Skeletal muscle cell (primary cell): ENCODE data around the gene TEAD3.
"Not testable (repeated sequence)": the region's sequence is repeated elsewhere in the genome, so short reads cannot be mapped to it uniquely, and the experiment has no call there.

Source experiments
- DNase-seq: peaks from one replicate; pipeline ENCODE4 v3.0.0-alpha.2; 2010; ENCODE audit warnings: low read depth
- H3K4me3 ChIP-seq: 2 replicates; pipeline ENCODE4 v1.5.1; 2011; ENCODE audit warnings: low read depth, mild to moderate bottlenecking, control low read depth, low read length, moderate library complexity

The TEAD3 gene

DNA sequence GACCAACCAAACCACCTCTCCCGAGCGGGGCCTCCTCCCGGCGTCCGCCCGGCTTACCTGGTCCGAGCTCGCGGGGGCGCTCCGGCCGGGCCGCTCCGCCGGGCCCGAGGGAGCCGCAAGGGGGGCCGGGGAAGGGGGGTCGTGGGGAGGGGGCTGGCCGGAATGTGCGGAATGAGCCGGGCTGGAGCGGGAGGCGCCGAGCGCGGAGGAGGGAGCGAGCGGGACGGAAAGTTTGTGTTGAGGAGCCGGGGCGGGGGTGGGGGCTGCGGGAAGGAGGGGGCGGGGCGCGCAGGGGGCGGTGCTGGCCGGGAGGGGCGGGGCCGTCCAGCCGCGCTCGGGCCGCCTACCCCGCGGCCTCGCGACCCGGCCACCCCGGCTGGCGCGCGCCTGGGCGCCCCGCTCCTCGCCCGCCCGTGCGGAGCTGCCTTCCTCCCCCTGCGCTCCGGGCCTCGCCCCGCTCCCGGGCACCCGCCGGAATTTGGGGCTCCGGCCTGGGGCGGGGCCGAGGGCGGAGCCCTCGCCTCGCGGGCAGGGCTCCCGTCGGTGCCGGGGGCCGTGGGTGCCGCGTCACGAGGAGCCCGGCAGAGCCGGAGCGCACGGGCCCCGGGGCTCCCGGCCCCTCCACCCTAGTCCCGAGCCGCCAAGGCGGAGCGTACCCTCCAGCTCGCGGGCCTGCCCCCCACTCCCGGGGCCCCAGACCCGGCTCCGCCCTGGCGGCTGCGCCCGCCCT lies at the start of gene TEAD3:
Gene TEAD3 (minus strand): TSS at position 239 of the 730 bp plus-strand sequence.
- DNase-seq: no peak
- peak within 1 kb of the TSS; percentile 68 for H3K4me3 ChIP-seq

DNA sequence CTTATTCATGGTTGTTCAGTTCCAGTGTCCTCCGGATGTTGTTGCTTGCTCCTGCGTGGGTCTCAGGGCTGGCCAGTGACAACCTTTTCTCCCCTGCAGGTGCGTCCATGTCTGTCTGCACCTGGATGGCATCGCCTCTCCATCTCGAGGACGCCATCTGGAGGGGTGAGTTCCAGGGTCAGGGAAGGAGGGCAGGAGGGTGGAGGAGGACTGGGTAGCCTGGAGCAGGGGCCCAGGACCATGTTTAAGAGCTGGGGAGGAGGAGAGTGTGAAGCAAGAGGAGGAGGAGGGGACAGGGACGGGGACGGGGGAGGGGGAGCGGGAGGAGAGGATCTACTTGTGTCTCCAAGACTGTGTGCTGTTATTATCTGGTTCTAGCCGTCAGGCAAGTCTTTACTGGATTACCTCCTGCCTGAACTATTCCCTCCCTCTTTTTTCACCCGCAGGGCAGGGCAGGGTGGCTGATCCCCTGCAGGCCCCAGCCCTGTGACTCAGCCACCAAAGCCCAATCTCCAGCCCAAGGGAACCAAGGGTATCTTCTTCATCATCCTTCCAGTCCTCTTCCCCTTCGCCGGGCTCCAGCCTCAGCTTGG lies 48.0 kb upstream of the TEAD3 start:
- no peak for DNase-seq
- no peak overlapping the region for H3K4me3 ChIP-seq

DNA sequence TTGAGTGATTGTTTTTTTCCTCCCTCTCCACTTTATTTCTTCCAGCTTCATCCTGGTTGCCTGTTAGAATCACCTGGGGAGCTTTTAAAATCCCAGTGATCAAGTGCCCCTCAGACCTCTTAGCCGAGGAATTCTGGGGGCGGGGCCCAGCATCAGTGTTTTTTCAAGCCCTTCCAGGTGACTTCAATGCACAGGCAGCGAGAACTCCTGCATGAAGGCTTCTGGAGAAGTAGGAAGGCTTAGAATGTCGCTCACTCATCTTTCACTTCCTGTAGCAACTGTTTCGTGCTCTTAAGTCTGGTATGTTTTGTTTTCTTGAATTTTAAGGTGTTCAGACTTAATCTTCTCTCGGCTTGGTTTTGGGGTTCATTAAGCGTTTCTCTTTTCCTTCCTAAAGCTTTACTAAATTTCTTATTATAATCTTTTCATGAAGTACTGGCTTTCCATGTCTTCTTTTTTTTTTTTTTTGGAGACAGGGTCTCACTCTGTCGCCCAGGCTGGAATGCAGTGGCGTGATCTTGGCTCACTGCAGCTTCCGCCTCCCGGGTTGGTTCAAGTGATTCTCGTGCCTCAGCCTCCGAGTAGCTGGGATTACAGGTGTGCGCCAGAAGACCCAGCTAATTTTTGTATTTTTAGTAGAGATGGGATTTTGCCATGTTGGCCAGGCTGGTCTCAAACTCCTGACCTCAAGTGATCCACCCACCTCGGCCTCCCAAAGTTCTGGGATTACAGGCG lies 46.7 kb upstream of the TEAD3 start:
- H3K4me3 ChIP-seq: no peak overlapping the region
- no peak for DNase-seq

DNA sequence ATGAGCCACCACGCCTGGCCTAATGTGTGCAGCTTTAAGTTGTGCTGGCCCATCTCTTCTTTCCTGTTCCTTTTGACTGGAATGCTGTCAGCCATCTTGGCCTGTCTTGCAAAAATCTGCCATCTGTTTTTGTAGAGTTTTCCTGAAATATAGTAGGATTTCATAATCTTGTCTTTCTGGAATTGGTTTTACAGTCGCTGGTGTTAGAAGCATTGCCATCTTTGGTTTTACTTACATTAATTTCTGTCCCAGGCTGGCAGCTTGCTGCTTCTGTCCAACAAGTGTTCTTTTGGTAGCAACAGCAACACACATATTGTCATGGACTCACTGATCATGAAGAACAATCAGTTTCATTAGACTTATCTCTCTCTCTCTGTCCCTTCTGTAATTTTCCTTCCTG lies 45.0 kb upstream of the TEAD3 start:
- H3K4me3 ChIP-seq: no peak overlapping the region
- DNase-seq: no peak

DNA sequence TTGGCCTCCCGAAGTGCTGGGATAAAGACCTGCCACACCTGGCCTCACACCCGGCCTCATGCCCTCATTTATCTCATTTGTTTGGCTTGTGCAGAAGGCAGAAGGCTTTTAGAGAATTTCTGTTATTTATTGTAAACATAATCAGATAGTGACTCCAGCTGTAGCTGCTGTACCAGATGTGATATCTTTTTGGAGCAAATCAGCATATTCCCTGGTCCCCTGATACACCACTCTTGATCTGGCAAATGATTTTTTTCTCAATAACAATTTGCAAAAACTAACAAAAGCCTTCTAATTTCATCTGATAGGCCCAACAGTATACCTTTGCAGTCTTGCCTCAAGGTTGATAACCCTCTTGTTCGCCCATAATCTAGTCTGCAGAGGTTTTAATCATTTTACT lies 42.3 kb upstream of the TEAD3 start:
- DNase-seq: no peak
- no peak overlapping the region for H3K4me3 ChIP-seq

DNA sequence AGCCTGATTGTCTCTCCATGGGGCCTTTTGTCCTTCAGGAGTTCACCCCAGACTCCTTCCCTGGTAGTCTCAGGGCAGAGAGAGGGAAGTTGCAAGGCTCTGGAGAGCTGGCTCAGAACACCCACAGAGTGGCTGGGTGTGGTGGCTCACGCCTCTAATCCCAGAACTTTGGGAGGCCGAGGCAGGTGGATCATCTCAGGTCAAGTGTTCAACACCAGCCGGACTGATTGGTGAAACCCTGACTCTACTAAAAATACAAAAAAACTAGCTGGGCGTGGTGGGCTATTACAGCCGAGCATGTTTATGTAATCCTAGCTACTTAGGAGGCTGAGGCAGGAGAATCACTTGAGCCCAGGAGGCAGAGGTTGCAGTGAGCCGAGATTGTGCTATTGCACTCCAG lies 39.0 kb upstream of the TEAD3 start:
- H3K4me3 ChIP-seq, DNase-seq: not testable (repeated sequence)

DNA sequence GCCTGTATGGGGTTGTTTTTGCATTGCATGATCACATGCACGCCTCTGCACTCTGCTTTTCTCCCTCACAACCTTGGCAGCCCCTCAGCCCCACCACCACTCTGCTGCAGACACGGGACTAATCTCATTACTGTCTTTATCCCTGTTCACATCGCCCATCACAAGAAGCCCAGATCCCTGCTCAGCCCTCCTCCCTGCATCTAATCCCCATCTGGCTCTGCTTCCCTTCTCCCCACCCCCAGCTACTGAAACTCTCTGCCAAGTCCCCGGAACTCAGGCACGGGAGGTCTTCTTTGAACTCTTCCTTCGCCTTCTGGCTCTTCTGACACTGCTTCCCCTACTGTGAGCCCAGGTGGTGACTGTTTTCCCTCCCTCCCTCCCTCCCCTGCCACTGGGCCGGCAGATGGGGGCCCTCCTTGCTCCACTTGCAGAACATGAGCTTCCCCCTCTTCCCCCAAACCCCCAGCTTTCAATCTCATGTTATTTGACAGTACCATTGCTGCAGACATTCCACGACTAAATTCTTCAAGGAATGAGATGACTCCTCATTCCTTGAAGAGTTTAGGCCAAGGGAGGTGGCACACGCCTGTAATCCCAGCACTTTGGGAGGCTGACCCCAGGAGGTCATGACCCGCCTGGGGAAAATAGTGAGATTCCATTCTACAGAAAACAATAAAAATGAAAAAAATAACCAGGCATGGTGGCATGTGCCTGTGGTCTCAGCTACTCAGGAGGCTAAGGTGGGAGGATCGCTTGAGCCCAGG lies 37.7 kb upstream of the TEAD3 start:
- H3K4me3 ChIP-seq: no peak overlapping the region
- no peak for DNase-seq

DNA sequence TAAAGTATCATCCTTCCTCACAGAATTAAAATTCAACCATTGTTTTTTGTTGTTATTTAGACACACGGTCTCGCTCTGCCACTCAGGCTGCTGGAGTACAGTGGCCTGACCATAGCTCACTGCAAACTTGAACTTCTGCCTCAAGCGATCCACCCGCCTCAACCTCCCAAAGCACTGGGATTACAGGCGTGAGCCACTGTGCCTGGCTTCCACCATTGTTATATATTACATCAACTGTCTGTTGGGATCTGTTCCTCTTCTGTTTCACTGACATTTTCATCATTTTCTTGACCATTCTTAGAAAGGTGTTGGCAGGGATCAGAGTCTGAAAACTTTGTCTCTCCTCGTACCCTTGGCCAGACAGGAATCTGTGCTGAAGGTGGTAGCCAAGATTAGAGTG lies 37.1 kb upstream of the TEAD3 start:
- H3K4me3 ChIP-seq: no peak overlapping the region
- DNase-seq: no peak

DNA sequence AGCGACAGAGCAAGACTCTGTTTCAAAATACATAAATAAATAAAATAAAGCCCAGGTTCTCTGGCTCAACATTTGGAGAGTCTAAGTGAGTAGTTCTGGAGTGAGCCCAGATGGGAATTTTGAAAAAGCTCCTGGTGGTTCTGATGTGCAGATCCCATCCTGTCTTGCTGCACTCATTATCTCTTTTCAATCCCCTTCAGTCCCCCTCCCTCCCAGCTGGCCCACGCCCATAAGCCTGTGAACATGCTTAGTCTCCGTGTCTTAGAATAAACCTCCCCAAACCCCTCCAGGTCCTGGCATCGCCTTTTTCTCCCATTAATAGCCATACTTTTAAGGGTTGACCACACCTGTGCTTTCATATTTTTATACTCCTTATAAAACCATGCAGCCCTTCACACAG lies 35.2 kb upstream of the TEAD3 start:
- no peak for DNase-seq
- no peak overlapping the region for H3K4me3 ChIP-seq

DNA sequence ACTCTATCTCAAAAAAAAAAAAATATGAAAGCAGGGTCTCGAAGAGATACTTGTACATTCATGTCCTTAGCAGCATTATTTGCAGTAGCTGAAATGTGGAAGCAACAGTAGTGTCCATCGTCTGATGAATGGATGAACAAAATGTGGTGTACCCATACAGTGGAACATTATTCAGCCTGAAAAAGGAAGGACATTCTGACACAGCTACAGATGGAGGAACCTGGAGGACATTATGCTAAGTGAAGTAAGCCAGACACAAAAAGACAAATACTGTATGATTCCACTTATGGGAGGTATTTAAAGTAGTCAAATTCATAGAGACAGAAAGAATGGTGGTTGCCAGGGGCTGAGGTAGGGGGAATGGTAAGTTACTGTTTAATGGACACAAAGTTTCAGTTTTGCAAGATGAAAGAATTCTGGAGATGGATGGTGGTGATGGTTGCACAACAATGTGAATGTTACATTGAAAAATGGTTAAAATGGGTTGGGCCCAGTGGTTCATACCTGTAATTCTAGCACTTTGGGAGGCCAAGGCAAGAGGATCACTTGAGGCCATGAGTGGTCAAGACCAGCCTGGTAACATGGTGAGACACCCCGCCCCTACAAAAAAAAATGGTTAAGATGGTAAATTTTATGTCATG lies 27.6 kb upstream of the TEAD3 start:
- no peak for DNase-seq
- no peak overlapping the region for H3K4me3 ChIP-seq

DNA sequence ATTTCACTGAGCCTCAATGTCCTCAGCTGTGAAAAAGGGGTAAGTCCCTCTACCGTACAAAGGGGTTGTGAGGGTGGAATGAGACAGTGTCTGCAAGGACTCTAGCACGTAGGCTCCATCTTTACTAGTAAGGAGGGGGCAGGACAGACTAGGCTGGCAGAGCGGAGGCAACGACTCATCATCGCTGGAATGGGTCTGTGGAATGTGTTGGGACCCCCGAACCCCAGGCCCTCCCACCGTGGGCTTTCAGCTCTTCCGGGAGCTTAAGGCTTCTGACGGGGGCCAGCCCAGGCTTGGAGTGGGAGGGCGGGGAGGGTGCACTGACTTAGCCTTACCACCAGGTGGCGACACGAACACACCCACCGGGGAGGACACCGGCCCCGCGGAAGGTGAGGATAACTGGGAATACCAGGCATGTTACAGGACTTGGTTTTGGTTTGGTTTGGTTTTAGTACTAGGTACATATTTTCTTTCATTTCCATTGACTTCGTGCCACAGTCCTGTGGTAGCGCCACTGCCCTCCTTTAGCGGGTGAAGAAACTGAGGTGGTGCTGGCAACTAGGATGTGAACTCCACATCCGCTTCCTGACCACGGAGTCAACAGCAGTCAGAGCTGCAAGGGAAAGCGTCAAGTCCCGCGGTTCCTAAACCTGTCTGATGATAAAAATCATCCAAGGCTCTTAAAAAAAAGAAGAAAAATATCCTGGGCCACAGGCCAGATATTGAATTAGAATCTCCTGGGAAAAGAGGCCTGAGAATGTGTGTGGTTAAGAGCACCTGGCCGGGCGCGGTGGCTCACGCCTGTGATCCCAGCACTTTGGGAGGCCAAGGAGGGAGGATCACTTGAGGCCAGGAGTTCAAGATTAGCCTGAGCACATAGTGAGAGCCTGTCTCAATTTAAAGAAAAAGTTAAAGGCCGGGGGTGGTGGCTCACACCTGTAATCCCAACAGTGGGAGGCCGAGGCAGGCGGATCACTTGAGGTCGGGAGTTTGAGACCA lies 26.1 kb upstream of the TEAD3 start:
- peak overlapping the region; percentile 35 for H3K4me3 ChIP-seq

DNA sequence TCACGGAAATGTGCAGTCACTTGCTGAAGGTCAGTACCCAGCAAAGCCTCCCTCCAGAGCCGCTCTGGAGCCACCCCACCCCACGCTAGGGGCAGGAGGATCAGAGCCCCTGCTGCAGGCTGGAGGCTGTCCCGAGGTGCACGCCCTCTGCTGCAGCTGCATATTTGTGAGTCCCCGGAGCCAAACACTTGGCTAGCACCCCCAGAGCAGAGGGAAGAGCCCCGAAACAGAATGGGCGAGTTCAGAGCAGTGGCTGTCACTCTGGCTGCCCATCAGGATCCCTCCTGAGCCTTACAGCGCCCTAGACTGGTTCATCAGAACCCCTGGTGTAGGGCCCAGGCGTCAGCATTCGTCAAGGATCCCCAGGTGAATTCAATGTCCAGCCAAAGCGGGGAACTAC lies 25.3 kb upstream of the TEAD3 start:
- H3K4me3 ChIP-seq: no peak overlapping the region
- no peak for DNase-seq

More for the DNA sequence above, 26.1 kb upstream of the TEAD3 start:
- no peak for DNase-seq

DNA sequence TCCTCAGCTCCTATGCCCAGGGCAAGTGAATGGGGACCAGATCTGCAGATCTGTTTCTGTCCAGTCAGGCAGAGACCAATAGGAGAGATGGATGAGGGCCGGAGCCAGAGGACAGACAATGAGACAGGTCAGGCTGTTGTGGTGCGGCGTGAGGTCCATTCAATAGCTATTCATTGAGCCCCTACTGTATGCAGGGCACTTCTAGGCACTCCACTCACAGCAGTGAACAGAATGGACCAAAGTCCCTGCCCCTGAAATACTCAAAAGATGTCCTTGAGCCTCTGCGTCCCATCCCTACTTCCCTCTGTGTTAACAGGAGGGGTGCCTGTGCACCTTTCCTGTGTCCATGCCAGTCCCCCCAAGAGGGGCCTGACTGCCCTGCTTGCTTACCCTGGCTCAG lies 24.4 kb upstream of the TEAD3 start:
- H3K4me3 ChIP-seq: no peak overlapping the region

DNA sequence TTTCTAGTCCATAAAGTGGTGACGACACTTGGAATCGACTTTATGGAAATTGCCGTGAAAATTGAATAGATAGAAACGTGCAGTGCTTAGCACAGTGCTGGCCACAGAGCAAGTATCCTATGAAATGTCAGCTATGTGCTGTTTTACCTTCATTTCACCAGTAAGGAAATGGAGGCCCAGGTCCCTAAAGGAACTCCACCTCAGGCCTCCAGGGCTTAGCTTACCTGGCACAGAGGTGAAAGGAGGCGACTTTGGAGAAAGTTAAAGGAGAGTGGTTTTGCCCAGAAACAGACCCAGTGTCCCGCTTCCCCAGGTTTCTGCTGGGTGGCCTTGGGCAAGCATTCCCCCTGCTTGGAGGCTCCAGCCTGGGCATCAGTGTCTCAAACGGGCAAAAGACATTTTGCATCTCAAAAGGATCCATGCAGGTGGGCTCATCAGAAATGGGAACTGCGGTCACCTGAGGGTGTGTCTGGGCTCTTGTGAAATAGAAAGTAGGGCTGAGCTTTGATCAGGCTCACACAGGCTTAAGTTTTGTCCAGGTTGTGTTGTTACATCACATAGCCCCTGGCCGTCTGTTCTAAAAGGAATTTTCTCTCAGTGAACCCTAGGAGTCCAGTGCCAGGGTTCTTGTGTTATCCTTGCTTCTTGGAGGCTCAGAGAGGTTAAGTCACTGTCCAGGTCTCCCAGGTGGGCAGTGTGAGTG lies 22.6 kb upstream of the TEAD3 start:
- no peak overlapping the region for H3K4me3 ChIP-seq

More for the DNA sequence above, 24.4 kb upstream of the TEAD3 start:
- DNase-seq: no peak

DNA sequence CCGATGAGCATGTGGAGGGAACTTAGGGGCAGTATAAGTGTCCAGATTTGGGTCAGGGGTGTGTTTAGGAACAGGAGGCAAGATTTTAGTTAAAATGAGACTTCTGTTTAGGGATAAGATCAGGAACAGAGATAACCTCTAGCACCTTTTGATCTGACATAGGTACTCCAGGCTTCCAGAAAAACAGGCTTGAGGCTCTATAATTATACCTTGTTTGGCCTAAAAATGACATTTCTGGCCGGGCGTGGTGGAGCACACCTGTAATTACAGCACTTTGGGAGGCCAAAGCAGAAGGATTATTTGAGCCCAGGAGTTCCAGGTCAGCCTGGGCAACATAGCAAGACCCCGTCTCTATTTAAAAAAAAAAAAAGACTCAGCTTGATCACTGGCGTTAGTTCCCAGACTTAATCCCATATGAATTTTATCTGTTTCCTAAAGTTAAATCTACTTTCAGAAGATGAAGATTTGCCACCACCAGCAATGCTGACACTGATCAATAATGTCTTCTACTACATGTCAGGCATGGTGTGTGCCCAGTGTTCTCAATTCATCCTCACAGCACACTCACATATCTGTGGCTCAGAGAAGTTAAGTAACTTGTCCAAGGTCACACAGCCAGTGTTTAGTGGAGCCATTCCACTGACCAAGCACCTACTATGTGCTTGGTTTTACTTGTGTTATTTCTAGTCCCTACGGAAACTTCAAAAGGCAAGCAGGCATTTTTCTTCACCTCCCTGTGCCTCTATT lies 21.9 kb upstream of the TEAD3 start:
- no peak for DNase-seq
- H3K4me3 ChIP-seq: no peak overlapping the region

More for the DNA sequence above, 22.6 kb upstream of the TEAD3 start:
- DNase-seq: no peak

DNA sequence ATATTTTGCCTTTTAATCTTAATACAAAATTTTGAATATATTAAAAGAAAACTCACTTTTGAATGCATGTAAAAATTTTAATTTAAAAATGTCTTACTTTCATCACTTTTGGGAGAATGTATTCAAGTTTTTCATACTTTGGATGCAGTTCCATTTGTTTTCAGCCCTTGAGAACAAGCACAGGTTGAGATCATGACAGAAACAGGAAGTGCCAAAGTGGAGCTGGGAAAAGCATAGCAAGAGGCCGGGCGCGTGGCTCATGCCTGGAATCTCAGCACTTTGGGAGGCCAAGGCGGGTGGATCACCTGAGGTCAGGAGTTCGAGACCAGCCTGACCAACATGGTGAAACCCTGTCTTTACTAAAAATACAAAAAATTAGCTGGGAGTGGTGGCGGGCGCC lies 21.1 kb upstream of the TEAD3 start:
- H3K4me3 ChIP-seq, DNase-seq: not testable (repeated sequence)

DNA sequence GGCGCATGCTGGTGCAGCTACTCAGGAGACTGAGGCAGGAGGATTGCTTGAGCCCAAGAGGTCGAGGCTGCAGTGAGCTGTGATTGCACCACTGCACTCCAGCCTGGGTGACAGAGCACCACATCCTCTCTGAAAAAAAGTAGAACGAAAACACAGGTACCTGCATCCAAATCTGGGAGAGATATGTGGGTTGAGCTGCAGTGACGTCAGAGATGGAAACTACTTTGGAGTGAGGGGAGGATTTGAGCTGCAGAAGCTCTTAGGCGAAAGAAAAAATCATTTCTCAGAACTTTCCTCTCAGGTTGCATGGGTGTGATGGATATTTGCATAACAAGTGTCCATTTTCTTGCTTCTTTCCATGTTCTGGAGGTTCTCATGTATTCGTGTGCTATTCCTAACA lies 19.8 kb upstream of the TEAD3 start:
- no peak overlapping the region for H3K4me3 ChIP-seq
- DNase-seq: no peak
